HG03025 (cell line): ENCODE data around the gene ABCF1.

ENCODE experiments used
- ATAC-seq: cut with Tn5 transposase; IDR thresholded peaks from one replicate; pipeline ENCODE4 v1.9.1; 2021; ENCODE audit warnings: mild to moderate bottlenecking, moderate library complexity; ENCODE audit not compliant: unreplicated experiment, low FRiP score

The ABCF1 gene

DNA sequence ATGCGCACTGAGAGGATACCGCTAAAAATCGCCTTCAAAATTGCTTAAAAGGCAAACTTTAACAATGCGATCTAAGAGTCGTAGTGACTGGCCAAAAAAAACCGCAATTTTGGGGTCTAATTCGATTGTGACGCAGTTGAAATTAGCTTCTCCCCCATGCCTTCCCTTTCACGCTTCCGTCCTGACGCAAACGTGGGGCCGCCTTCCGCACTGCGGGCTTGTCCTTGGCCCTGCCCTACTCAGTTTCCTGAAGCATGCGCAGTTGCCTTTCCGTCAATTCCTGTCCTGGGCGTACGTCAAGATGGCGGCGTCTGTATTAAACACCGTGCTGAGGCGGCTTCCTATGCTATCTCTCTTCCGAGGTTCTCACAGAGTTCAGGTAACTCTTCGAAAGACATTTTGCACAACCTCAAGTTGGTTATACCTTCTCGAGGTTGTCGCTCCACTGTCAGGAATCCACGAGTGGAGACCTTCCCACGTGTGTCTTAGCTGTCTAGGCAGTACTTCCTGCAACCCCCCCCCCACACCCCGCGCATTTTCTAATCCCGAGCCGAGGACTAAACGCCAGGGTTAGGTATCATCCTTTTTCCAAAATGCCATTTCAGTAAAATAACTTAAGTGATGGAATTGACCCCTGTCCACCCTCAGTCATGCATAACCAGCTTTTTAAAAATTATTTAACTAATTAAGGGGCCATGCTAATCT is 46.5 kb downstream of the ABCF1 start, which contains the start of gene MRPS18B:
TSS of gene MRPS18B (plus strand) at position 276 of the 705 bp plus-strand sequence. CDS start at position 302, 26 bp downstream.
- peak; percentile 80 for ATAC-seq

DNA sequence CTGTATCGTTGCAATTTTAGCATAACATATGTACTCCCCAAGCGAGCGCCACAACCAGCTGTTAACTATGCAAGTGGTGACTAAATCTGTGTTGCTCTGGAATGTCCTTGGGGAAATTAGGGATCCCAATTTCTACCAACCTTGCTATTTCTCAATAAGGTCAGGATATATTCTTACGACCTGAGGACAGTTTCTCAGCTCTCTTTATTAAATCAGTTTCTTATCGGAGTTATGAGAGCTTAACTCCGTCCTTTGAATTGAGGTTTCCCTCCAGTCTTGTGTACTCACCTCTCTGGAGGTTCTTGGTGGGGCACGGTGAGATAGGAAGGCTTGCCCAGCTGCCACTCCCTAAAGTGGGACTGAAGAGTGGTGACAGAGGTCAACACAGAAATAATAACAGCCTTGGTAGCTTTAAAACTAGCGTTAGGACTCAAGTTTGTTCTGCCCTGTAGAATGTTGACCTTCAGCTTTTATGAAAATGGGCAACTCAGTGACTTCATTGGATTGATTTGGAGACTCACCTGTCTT is 47.1 kb downstream of the ABCF1 start:
- no peak for ATAC-seq

GRCh38 chr6:30619561-30619960 is 48.3 kb downstream of the ABCF1 start:
- ATAC-seq = no peak

DNA sequence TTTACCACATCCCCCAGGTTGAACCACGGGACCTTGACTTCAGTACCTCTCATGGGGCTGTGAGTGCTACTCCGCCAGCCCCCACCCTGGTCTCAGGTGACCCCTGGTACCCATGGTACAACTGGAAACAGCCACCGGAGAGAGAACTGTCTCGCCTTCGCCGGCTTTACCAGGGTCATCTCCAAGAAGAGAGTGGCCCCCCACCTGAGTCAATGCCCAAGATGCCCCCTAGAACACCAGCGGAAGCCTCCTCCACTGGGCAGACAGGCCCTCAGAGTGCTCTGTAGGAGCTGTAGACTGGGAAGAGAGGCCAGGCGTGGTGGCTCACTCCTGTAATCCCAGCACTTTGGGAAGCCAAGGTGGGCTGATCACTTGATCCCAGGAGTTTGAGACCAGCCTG is 54.3 kb downstream of the ABCF1 start:
- ATAC-seq = no peak

GRCh38 chr6:30626484-30627366 is 55.5 kb downstream of the ABCF1 start, which contains the start of gene ATAT1:
Gene ATAT1, plus strand, starts transcription at chr6:30626874.
- peak; percentile 78 for ATAC-seq

- ATAC-seq = no peak
Measured at GRCh38 chr6:30635834-30636233, 64.6 kb downstream of the ABCF1 start.

GRCh38 chr6:30640481-30640880 is 69.2 kb downstream of the ABCF1 start:
- no peak for ATAC-seq

- ATAC-seq = no peak
Measured at GRCh38 chr6:30641048-30641447, 69.8 kb downstream of the ABCF1 start.
